PC-3 (cell line): ENCODE results near the gene CYP4F22.

Source experiments
- CTCF ChIP-seq: fragments of 300-600 bp; sonication (generic); conservative IDR thresholded peaks from 2 replicates; pipeline ENCODE4 v1.5.1; 2017; ENCODE audit warnings: antibody characterized with exemption, low read depth, mild to moderate bottlenecking, low read length
- EZH2 ChIP-seq: fragments of 300-600 bp; sonication (generic); IDR thresholded peaks from one replicate; pipeline ENCODE4 v1.6.1; 2017; ENCODE audit warnings: antibody characterized with exemption, mild to moderate bottlenecking, low read length; ENCODE audit not compliant: unreplicated experiment

- TF ChIP-seq CTCF (no peak), EZH2 (no peak)
These were observed 48.4 kb downstream of the CYP4F22 start for GRCh38 chr19:15556634-15557181.
